K562 (cell line): ENCODE results near the gene TEP1. TPM values are rescaled to one million over a fixed set of nuclear protein-coding genes. Genes with fewer than 3 reads are reported as not detected.

ENCODE experiments used
- FOXP1 ChIP-seq: sonication (generic); formaldehyde crosslinking; IDR thresholded peaks from 2 replicates; pipeline ENCODE4 v1.8.0; 2022; ENCODE audit warnings: mild to moderate bottlenecking, missing genetic modification reagents
- HCFC1 ChIP-seq: IDR thresholded peaks from 2 replicates; pipeline ENCODE4 v1.6.1; 2012; ENCODE audit warnings: low read depth, low read length, improper control_type of control experiment
- MEF2A ChIP-seq: IDR thresholded peaks from 2 replicates; pipeline ENCODE4 v1.6.1; 2011; ENCODE audit warnings: low read depth, mild to moderate bottlenecking, low read length, moderate library complexity; ENCODE audit not compliant: control insufficient read depth
- REST ChIP-seq, 2 experiments: fragments of 450-650 bp; formaldehyde crosslinking in 1 of 2; IDR thresholded peaks; 2 replicates each; pipeline versions ENCODE4 v1.4.0 to v1.6.1; 2014 to 2020; ENCODE audit warnings: mild to moderate bottlenecking in 2 of 2, borderline replicate concordance in 1 of 2, low read depth in 1 of 2
- TAF1 ChIP-seq: IDR thresholded peaks from 2 replicates; pipeline ENCODE4 v1.6.1; 2011; ENCODE audit warnings: mild to moderate bottlenecking, low read length, moderate library complexity; ENCODE audit not compliant: insufficient read depth, control insufficient read depth, severe bottlenecking; ENCODE audit errors: extremely low read depth
- TAF9B ChIP-seq: fragments of 450-650 bp; IDR thresholded peaks from 2 replicates; pipeline ENCODE4 v1.6.1; 2018; ENCODE audit warnings: mild to moderate bottlenecking; ENCODE audit not compliant: partially characterized antibody
- TEAD4 ChIP-seq, 2 experiments: sonication (generic) in 1 of 2; formaldehyde crosslinking in 1 of 2; IDR thresholded peaks; 2 replicates each; pipeline versions ENCODE4 v1.6.1 to v1.8.0; 2012 to 2022; ENCODE audit warnings: borderline replicate concordance in 1 of 2, inconsistent platforms in 1 of 2, low read length in 1 of 2, mild to moderate bottlenecking in 1 of 2, missing genetic modification reagents in 1 of 2
- TRIM24 ChIP-seq, 2 experiments: fragments of 450-650 bp; IDR thresholded peaks; 2 replicates each; pipeline ENCODE4 v1.6.1; 2016
- VEZF1 ChIP-seq: fragments of 200-800 bp; sonication (Bioruptor generic); IDR thresholded peaks from 2 replicates; pipeline ENCODE4 v1.6.1; 2017; ENCODE audit warnings: missing genetic modification characterization, missing compliant biosample characterization
- ZNF134 ChIP-seq: fragments of 250-450 bp; sonication (Bioruptor Pico); conservative IDR thresholded peaks from 2 replicates; pipeline ENCODE4 v1.4.0; 2020
- ZNF431 ChIP-seq: sonication (generic); formaldehyde crosslinking; IDR thresholded peaks from 2 replicates; pipeline ENCODE4 v1.8.0; 2022; ENCODE audit warnings: mild to moderate bottlenecking, missing genetic modification reagents
- polyA plus RNA-seq, 8 experiments: library from polyadenylated mRNA; depleted of rRNA in 4 of 8; stranded (reverse) in 5 of 8; unstranded in 3 of 8; fragments of >200 nt; fragmentation: Nextera tagmentation in 2 of 8; fragmentation: Illumina TruSeq in 1 of 8; extraction: Ambion mirVana in 2 of 8; extraction: Trizol in 1 of 8; gene quantifications; 2 replicates each; pipeline versions ENCODE4 v1.2.1 to v1.2.3, GENCODE V29; 2011 to 2014; ENCODE audit warnings: inconsistent platforms in 1 of 8, missing spikeins in 1 of 8
- total RNA-seq, 7 experiments: library from RNA; depleted of rRNA in 6 of 7; stranded (reverse); fragments of >200 nt in 6 of 7; fragmentation: Illumina TruSeq in 2 of 7; extraction: Trizol in 2 of 7; gene quantifications; 2 replicates each; pipeline versions ENCODE4 v1.2.1 to v1.2.3, GENCODE V29; 2011 to 2021; ENCODE audit warnings: low replicate concordance in 1 of 7
- TF ChIP-seq, protein P1 (sequence below): sonication (generic); formaldehyde crosslinking; IDR thresholded peaks from 2 replicates; pipeline ENCODE4 v1.8.0; 2022; ENCODE audit warnings: mild to moderate bottlenecking, missing genetic modification reagents
- TF ChIP-seq, protein P2 (sequence below), 2 experiments: fragments of 250-450 bp in 1 of 2; fragments of 450-650 bp in 1 of 2; sonication (Bioruptor Pico) in 1 of 2; IDR thresholded peaks; 2 replicates each; pipeline versions ENCODE4 v1.6.1 to v1.8.0; 2016 to 2021; ENCODE audit warnings: mild to moderate bottlenecking in 2 of 2, moderate library complexity in 2 of 2, missing compliant biosample characterization in 1 of 2, missing genetic modification characterization in 1 of 2

Gene TEP1
- total and polyA plus RNA-seq, 9 of the 15 experiments (the other 6 are each of a cell fraction or from before 2014, with no cell fraction given), result 1.0 to 12.2 (median 7.1) TPM

DNA sequence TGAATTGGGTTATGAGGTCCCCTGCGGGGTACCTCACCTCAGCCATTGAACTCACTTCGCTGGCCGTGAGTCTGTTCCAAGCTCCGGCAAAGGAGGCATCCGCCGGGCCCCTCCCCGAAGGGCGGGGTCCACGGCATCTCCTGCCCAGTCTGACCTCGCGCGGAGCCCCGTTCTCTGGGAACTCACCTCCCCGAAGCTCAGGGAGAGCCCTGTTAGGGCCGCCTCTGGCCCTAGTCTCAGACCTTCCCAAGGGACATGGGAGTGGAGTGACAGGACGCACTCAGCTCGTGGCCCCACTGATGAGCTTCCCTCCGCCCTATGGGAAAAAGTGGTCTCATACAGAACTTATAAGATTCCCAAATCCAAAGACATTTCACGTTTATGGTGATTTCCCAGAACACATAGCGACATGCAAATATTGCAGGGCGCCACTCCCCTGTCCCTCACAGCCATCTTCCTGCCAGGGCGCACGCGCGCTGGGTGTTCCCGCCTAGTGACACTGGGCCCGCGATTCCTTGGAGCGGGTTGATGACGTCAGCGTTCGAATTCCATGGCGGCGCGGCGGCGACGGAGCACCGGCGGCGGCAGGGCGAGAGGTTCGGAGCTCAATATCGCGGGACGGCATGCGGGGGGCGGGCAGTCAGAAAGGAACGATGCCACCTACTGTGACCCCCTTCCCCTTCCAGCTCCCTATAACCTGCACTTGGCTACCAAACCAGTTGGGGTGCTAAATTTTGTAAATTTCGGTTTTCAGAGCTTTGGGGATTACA, 70.0 kb downstream of the TEP1 start, which contains the start of gene PARP2 (continued):
- TF ChIP-seq REST (IDR thresholded peaks at IDR 0.05; ENCODE audit: borderline replicate concordance) (no peak), REST (CRISPR knock-in tag; IDR thresholded peaks at IDR 0.05; ENCODE audit: low read depth) (no peak), ZNF431 (CRISPR knock-in tag) (no peak), MEF2A (no peak), ZNF134 (CRISPR knock-in tag) (no peak), FOXP1 (no peak), TAF1 (peak; percentile 38), VEZF1 (CRISPR knock-in tag) (peak; percentile 71), TEAD4 (IDR thresholded peaks at IDR 0.05; ENCODE audit: low read length) (peak; percentile 90), TEAD4 (CRISPR knock-in tag; IDR thresholded peaks at IDR 0.05; ENCODE audit: borderline replicate concordance) (no peak), HCFC1 (peak; percentile 66), TAF9B (peak; percentile 46), TRIM24 (IDR thresholded peaks at IDR 0.05) (no peak)
- TF ChIP-seq, protein P1, sequence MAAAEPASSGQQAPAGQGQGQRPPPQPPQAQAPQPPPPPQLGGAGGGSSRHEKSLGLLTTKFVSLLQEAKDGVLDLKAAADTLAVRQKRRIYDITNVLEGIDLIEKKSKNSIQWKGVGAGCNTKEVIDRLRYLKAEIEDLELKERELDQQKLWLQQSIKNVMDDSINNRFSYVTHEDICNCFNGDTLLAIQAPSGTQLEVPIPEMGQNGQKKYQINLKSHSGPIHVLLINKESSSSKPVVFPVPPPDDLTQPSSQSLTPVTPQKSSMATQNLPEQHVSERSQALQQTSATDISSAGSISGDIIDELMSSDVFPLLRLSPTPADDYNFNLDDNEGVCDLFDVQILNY (CRISPR knock-in tag), result no peak
- TF ChIP-seq, protein P2, sequence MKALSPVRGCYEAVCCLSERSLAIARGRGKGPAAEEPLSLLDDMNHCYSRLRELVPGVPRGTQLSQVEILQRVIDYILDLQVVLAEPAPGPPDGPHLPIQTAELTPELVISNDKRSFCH (CRISPR knock-in tag; IDR thresholded peaks at IDR 0.05), result no peak
- TF ChIP-seq, protein P2 (tag; IDR thresholded peaks at IDR 0.05), result no peak
